ENCODE results near the gene ACTR1B. TPM values are rescaled to one million over a fixed set of nuclear protein-coding genes. Genes with fewer than 3 reads are reported as not detected.

Gene ACTR1B
- 38.1 to 44.6 TPM (median 42.1 TPM) in 5 replicates for total RNA-seq (2022; extraction: Qiagen RNA extraction)

GRCh38 chr2:97663962-97664635, at the start of gene ACTR1B:
TSS of gene ACTR1B (minus strand) at chr2:97664044. CDS start at chr2:97663890, 154 bp downstream.

DNA sequence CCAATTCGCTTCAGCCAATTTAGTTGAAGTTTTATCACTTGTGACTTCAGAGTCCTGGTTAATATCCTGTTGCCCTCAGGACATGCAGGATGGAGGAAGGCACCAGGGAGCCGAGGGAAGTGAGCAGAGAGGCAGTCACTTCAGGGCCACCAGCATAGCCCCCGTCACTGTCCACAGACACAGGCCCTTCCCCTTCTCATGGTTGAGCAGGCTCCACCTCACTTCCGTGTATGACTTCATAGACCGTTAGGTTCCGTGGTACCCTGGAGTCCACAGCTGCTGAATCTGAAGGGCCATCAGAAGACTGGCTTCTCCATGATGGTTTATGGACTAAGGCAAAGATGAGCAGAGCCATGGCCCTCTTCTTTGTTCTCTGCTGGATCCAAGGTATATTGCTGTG, 5.6 kb upstream of the ACTR1B start, which contains the start of gene C2orf92:
Gene C2orf92 (plus strand): TSS at position 266 of the 400 bp plus-strand sequence. CDS start 76 bp downstream, at position 342.

DNA sequence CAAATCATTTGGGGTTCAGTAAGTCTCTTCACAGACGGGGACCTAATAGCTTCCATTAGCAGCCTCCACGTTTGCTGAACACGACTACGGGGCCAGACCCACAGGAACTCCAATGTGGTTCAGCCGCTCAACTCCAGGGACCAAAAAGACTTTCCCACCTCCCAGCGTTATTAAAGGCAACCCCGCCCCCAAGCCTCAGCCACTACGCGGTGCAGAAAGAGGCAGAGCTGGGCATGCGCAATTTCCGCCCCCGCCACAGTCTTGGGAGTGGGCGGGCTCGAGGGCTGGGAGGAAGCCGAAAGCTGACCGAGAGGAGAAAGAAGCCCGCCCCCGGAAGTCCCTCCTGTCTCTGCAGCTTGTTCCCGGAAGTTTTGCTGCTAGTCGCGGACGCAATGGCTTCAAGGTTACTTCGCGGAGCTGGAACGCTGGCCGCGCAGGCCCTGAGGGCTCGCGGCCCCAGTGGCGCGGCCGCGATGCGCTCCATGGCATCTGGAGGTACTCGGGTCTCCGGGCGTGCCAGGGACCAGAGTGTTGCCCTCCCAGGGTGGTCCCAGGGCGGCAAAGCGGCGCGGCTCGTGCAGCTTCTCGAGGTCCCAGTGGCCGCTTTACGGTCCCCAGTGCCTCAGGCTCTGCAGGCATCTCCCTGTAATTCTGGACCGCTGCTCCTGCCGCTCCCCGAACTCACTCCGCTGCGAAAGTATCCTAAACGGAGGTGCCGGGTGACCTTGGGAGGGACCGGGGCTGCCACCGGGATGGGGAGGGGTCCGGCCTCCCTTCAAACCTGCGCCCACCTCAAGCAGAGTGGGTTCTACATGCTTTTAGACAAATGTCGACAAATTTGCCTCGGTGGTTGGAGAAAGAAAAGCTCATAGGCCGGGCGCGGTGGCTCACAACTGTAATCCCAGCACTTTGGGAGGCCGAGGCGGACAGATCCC, 17.9 kb downstream of the ACTR1B start, which contains the start of gene COX5B:
Gene COX5B (plus strand): TSS at position 368 of the 935 bp plus-strand sequence. CDS start 25 bp downstream, at position 393.

Other genes with a start within 250 kb of the ACTR1B start
- gene ANKRD36B, start 74.2 kb downstream of the ACTR1B start, total RNA-seq (2022; extraction: Qiagen RNA extraction): 4.3 to 5.9 TPM (median 5.4 TPM) in 5 replicates
- gene COX5B, start 18.0 kb downstream of the ACTR1B start, total RNA-seq (2022; extraction: Qiagen RNA extraction): 206 to 338 TPM (median 315 TPM) in 5 replicates
- 0.71 to 1.0 TPM (median 0.83 TPM) in 5 replicates for gene C2orf92, start 5.7 kb upstream of the ACTR1B start, total RNA-seq (2022; extraction: Qiagen RNA extraction)
- gene ZAP70, start 49.5 kb upstream of the ACTR1B start, total RNA-seq (2022; extraction: Qiagen RNA extraction): 0.10 to 0.12 TPM in 2 of 5 replicates, not detected in the others